Activated T-helper 17 cell treated with anti-CD3 and anti-CD28 coated beads, Interleukin-2, amount 50 U/mL, for 72 hours (primary cell): ENCODE results near the gene CMTM4. TPM values are rescaled to one million over a fixed set of nuclear protein-coding genes. Genes with fewer than 3 reads are reported as not detected.
A peak's percentile ranks its signal among the peaks of the same experiment; 100 is the strongest.
"Not testable (repeated sequence)": the region's sequence is repeated elsewhere in the genome, so short reads cannot be mapped to it uniquely, and the experiment has no call there.

Source experiments
- ATAC-seq: fragments of 150-1000 bp; cut with Tn5 transposase; replicated peaks from 2 replicates; pipeline ENCODE4 v1.10.0; 2021; ENCODE audit warnings: mild to moderate bottlenecking, moderate library complexity
- H3K27ac Mint-ChIP-seq: one replicate; pipeline ENCODE4 v1.8.0; 2022; ENCODE audit warnings: mixed read lengths
- H3K27me3 Mint-ChIP-seq: one replicate; pipeline ENCODE4 v1.8.0; 2022; ENCODE audit warnings: mixed read lengths
- H3K36me3 Mint-ChIP-seq: one replicate; pipeline ENCODE4 v1.8.0; 2022; ENCODE audit warnings: low read depth, mild to moderate bottlenecking, mixed read lengths
- H3K4me1 Mint-ChIP-seq: one replicate; pipeline ENCODE4 v1.8.0; 2022; ENCODE audit warnings: mixed read lengths
- H3K4me3 Mint-ChIP-seq: one replicate; pipeline ENCODE4 v1.8.0; 2022; ENCODE audit warnings: mild to moderate bottlenecking, mixed read lengths
- H3K9me3 Mint-ChIP-seq: one replicate; pipeline ENCODE4 v1.8.0; 2022; ENCODE audit warnings: mixed read lengths
- total RNA-seq, 2 donors: library from RNA; stranded (reverse); gene quantifications; one replicate each; pipeline ENCODE4 v1.2.3, GENCODE V29; 2022

CMTM4 gene
- total RNA-seq, 2 donors from 2014 or later: 2.0 to 3.2 TPM

DNA sequence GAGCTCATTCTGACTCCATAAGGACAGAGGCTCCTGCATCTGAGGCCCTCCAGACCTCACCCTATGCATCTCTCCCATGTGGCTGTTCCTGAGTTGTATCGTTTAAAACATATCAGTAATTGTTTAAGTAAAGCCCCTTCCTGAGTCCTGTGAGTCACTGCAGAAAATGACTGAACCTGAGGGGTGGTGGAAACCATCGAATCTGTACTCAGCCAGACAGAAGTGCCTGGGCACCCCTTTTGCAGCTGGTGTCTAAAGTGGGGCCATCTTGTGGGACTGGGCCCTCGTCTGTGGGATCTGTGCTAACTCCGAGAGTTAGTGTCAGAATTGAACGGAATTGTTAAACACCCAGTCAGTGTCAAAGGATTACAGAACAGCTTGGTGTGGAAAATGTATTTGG lies 66.7 kb downstream of the CMTM4 start:
- H3K27ac Mint-ChIP-seq: no peak overlapping the region
- H3K9me3 Mint-ChIP-seq: no peaks in the 10 kb centered on the region
- H3K36me3 Mint-ChIP-seq: no peaks in the 10 kb centered on the region
- no peaks in the 10 kb centered on the region for H3K4me1 Mint-ChIP-seq
- H3K27me3 Mint-ChIP-seq: no peaks in the 10 kb centered on the region
- H3K4me3 Mint-ChIP-seq: no peak overlapping the region
- no peak for ATAC-seq

DNA sequence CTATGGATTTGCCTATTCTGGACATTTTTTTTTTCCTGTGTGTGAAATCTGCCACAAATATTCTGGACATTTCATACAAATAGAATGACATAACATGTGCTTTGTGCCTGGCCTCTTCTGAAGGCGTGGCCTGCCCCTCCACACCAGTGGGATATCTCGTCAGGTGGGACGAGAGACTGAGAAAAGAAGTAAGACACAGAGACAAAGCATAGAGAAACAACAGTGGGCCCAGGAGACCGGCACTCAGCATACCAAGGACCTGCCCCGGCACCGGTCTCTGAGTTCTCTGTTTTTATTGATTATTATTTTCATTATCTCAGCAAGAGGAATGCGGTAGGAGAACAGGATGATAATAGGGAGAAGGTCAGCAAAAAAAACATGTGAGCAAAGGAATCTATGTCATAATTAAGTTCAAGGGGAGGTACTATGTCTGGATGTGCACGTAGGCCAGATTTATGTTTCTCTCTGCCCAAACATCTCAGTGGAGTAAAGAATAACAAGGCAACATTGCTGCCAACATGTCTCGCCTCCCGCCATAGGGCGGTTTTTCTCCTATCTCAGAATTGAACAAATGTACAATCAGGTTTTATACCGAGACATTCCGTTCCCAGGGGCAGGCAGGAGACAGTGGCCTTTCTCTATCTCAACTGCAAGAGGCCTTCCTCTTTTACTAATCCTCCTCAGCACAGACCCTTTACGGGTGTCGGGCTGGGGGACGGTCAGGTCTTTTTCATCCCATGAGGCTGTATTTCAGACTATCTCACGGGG lies 68.7 kb downstream of the CMTM4 start:
- H3K27me3 Mint-ChIP-seq, H3K9me3 Mint-ChIP-seq, ATAC-seq, H3K27ac Mint-ChIP-seq, H3K4me3 Mint-ChIP-seq, H3K36me3 Mint-ChIP-seq, H3K4me1 Mint-ChIP-seq: not testable (repeated sequence)

DNA sequence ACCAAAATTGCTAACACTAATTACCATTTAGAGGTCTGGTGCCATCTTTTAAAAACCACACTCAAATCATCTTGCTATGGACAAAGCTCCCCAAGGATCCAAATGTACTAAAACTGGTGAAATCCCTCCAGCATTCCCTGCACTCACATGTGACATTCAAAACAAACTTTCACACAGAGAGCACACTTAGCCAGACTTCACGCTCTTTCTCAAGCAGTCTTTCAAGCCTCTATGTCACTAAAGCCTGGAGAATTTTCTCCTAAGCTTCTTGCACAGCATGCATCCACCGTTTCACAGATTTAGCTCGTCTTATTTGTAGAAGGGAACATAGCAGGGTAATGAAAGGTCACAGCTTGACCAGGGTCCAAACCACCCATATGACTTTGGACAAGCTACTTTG lies 72.8 kb downstream of the CMTM4 start:
- Mint-ChIP-seq H3K4me3 (no peak overlapping the region), H3K4me1 (no peaks in the 10 kb centered on the region), H3K27me3 (no peaks in the 10 kb centered on the region), H3K36me3 (no peaks in the 10 kb centered on the region), H3K27ac (no peak overlapping the region), H3K9me3 (no peaks in the 10 kb centered on the region)
- ATAC-seq: no peak

DNA sequence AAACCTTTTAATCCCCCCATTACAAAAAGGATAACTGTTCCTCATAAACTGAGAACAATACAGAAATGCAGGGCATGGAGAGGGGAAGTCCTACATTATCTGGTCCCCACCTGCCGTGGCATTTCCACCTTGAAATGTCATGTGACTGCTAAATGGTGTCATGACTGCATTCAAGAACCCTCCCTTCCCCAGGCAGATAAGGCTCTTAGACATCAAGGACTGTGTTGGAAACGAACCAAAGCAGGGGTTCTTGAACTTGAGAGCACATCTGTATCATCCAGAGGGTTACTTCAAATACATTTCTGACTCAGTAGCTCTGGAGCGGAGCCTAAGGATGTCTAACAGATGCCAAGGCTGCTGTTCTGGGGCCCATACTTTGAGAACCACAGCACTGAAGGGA lies 73.7 kb downstream of the CMTM4 start:
- H3K4me1 Mint-ChIP-seq: no peaks in the 10 kb centered on the region
- H3K27me3 Mint-ChIP-seq: no peaks in the 10 kb centered on the region
- H3K36me3 Mint-ChIP-seq: no peaks in the 10 kb centered on the region
- ATAC-seq: no peak
- no peaks in the 10 kb centered on the region for H3K9me3 Mint-ChIP-seq
- H3K27ac Mint-ChIP-seq: no peak overlapping the region
- H3K4me3 Mint-ChIP-seq: no peak overlapping the region

DNA sequence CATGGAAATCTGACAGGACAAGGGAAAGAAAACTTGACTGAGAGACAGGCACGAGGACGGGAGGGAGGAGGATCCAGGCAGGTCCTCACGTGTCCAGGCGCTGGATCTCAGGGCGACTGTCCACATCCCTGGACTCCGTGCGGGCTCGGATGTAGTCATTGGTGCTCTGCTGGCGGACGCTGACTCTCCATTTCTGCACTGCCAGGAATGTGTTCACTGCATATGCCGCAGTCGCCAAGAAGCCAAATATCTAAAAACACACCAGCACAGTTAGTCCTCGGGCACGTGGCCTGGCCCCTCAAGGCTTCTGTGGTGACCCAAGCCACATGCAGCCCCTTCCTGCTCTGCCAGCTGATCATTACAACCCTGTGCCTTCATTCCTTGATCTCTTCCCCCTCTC lies 74.6 kb downstream of the CMTM4 start:
- no peaks in the 10 kb centered on the region for H3K9me3 Mint-ChIP-seq
- H3K27ac Mint-ChIP-seq: no peak overlapping the region
- no peaks in the 10 kb centered on the region for H3K4me1 Mint-ChIP-seq
- H3K27me3 Mint-ChIP-seq: no peaks in the 10 kb centered on the region
- ATAC-seq: no peak
- no peaks in the 10 kb centered on the region for H3K36me3 Mint-ChIP-seq
- no peak overlapping the region for H3K4me3 Mint-ChIP-seq

DNA sequence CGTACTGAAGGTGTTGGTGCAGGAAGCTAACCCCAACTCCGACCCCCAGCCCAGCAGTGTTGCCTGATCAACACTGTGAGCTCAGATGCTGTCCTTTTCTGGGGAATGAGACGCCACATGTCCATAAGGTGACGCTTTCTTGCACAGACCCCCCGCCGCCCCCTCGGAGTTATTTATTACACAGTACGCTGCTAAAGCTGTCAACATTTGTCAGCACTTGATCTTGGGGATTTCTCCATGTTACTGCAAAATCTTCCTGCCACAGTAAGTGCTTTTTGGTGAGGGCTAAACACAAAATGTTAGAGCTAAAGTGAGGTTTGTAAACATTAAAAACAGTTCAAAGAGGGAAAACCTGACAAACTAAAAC lies 76.1 kb downstream of the CMTM4 start:
- Mint-ChIP-seq H3K36me3 (no peaks in the 10 kb centered on the region), H3K4me1 (no peaks in the 10 kb centered on the region), H3K27me3 (no peaks in the 10 kb centered on the region), H3K9me3 (no peaks in the 10 kb centered on the region), H3K27ac (no peak overlapping the region), H3K4me3 (no peak overlapping the region)
- no peak for ATAC-seq

DNA sequence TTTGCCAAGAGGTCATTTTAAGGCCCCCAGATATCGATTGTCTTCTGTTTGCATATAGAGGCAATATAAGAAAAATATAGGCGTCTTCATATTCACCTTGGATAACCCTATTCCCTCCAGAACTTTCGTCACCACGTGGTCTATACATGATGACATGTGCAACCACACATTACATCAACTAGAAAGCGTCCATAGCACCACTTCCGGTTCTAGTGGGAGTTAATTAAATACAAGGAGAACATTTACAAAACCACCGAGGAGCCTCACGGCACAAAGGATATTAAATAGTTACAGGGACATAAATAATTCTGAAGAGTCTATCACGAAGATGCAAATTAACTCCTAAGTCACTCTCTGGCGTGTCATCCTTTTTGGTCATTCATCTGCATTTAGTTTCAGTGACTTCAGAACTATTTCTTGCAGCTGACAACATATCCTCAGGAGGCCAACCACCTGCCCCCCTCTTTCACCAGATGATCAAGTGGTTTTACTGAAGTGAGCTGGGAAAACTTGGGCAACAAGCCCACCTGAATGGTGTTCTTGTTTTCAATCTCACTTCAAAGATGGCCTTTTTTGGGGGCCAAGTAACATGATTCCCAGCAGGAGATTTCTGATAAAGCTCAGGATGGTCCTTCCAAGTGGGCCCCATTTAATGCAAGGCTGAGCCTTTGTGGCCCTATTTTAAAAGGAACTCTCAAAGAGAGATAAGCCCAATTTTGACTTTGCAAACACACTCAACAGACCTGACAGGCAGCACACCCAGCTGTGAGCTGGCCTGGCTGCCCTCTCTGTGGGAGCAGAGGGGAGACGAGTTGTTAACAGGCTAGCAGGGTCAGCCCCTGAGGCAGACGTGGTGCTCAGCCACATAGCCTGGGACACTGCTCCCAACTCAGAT lies 76.8 kb downstream of the CMTM4 start:
- no peaks in the 10 kb centered on the region for H3K9me3 Mint-ChIP-seq
- no peaks in the 10 kb centered on the region for H3K27me3 Mint-ChIP-seq
- no peaks in the 10 kb centered on the region for H3K4me1 Mint-ChIP-seq
- no peak overlapping the region for H3K27ac Mint-ChIP-seq
- no peak overlapping the region for H3K4me3 Mint-ChIP-seq
- no peak for ATAC-seq
- peaks cover 3% of the 10 kb centered on the region for H3K36me3 Mint-ChIP-seq

DNA sequence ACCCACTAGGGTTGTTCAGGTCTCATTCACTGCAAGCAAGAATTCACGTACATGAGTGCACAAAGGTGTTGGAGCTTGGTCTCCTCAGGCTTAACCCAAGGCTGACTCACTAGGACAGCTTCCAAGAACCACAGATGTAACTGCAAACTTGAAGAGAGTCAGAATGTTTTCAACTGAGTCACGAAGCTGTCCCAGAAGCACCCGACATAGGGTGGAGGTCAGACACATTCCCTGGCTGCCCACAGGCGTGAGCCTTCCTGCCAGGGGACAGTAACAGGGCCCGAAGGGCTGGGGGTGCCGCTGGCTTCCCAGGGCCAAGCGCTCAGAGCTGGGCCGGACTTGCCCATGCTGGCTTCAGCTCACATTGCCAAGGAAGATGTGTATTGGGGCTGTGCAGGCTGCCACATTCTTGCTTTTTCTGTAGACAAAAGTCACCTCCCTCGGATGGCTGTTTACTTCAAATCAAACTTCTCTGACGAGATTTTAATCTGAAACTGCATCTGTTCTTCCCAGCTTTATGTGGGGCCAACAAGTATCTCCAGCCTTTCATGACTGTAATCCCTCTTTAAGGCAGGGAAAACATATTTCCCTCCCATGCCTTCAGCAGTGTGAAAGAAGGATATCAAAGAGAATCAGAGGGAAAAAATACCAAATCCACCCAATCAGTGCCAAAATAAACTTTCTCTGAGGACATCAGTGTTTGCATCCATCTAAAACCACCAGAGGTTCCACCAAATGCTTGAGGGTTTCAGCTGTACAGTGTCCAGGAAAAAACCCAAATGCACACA lies 77.8 kb downstream of the CMTM4 start:
- ATAC-seq: peak; percentile 62
- H3K27me3 Mint-ChIP-seq: no peaks in the 10 kb centered on the region
- H3K27ac Mint-ChIP-seq: no peak overlapping the region
- peaks cover 5% of the 10 kb centered on the region for H3K36me3 Mint-ChIP-seq
- H3K4me3 Mint-ChIP-seq: no peak overlapping the region
- no peaks in the 10 kb centered on the region for H3K9me3 Mint-ChIP-seq
- H3K4me1 Mint-ChIP-seq: no peaks in the 10 kb centered on the region

DNA sequence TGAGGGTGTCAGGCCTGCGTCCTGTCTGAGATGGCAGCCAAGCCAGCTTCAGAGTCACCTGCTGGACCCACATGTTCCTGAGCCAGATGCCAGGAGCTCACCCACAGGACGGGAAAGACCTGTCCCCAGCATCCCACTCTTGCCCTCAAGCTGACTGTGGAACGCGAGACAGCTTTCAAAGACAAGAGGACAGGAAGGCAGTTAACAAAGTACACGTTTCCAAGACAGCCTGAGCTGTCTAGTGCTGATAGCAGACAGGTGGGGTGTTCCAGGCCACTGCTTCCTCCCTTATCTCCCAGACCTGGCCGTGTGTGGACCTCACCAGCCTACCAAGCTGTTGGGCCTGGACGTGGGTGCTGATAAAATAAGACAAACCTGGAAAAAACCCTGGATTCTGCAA lies 78.8 kb downstream of the CMTM4 start:
- Mint-ChIP-seq H3K4me3 (no peak overlapping the region), H3K36me3 (peaks cover 14% of the 10 kb centered on the region), H3K9me3 (no peaks in the 10 kb centered on the region), H3K27me3 (no peaks in the 10 kb centered on the region), H3K4me1 (no peaks in the 10 kb centered on the region), H3K27ac (peak overlapping the region; percentile 61)
- ATAC-seq: no peak

DNA sequence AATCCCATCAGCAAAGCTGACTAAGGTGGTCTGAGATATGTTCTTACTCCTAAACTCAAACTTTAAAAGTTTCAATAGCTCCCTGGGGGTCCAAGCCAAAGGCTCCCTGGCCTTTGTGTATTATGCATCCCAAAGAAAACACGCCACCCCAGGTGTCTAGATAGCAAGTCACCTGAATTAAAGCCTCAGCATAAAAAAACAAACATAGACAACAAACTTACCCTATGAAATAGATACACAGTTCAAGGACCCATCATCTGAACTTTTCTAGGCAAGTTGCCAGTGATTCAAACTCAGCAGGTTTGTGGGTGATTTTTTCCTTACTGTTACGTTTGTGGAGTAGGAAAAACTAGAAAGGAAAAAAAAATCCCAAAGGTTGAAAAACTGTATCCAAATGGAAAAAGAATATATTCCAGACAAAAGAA lies 79.5 kb downstream of the CMTM4 start:
- H3K27ac Mint-ChIP-seq: peak overlapping the region; percentile 61
- H3K4me3 Mint-ChIP-seq: no peak overlapping the region
- peaks cover 21% of the 10 kb centered on the region for H3K36me3 Mint-ChIP-seq
- no peak for ATAC-seq
- no peaks in the 10 kb centered on the region for H3K9me3 Mint-ChIP-seq
- H3K27me3 Mint-ChIP-seq: no peaks in the 10 kb centered on the region
- H3K4me1 Mint-ChIP-seq: no peaks in the 10 kb centered on the region

DNA sequence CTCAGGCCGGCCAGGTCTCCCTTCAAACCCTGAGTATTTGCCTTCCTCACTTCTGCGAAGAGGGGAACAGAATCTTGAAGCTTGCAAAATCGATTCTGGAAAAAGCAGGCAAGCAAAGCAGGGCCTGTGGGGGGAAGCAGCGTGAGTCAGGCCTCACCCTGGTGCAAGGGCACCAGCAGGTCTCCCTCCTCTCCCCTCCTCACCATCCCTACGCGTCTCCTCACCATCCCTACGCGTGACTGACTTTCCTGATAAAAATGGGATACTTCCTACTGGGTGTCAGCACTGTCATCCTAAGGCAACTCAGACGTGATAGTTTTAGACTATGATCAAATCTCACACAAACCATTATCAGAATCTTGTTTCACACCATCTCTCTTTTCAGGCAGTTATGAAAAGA lies 80.0 kb downstream of the CMTM4 start:
- no peak for ATAC-seq
- Mint-ChIP-seq H3K27ac (peak overlapping the region; percentile 61), H3K4me3 (no peak overlapping the region), H3K36me3 (peaks cover 25% of the 10 kb centered on the region), H3K4me1 (no peaks in the 10 kb centered on the region), H3K27me3 (no peaks in the 10 kb centered on the region), H3K9me3 (no peaks in the 10 kb centered on the region)

DNA sequence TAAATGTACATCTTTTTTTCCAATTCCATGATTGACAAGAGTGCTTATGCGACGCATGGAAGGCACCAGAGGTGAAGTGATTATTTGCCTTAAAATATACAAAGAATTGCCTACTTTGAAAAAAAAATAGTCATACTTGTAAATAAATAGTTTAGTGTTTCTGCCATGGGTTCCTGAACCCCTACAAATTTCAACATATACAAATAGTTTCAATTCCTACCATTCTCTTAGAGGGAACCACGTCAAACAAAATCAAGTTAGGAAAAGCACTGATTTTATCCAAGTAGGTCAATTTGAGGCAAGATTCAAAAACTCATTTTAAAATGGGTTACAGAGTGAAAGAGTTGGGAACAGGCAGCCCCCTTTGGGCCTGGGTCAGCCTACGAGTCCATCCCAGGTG lies 80.4 kb downstream of the CMTM4 start:
- no peak for ATAC-seq
- Mint-ChIP-seq H3K27ac (no peak overlapping the region), H3K27me3 (no peaks in the 10 kb centered on the region), H3K4me3 (no peak overlapping the region), H3K4me1 (no peaks in the 10 kb centered on the region), H3K9me3 (no peaks in the 10 kb centered on the region), H3K36me3 (peaks cover 29% of the 10 kb centered on the region)

DNA sequence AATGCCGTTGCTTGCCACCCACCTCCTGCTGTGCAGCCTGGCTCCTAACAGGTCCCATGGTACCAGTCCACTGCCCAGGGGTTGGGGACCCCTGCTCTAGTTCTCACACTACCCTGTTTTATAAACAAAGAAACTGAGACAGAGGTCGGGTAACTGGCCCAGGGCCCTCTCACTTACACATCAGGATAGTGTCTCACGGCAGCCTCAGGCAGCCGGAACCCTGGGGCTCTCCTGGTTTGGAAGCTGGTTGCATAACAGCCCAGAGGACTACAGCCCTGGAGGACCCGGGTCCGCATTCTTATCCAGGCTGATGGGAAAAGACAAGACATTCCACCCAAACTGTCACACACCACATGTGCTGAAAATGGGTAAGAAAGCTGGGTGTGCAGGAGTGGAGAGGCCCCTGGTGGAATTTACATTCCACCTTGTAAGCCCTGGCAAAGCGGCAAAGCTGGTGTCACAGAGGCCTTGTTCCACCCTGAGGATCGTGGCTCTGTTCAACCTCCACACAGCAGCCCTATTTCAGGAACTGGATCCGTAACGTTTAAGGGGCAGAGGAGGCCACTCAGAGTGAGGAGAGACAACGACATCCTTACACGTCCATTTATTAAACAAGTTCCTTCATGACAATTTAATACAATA lies 82.3 kb downstream of the CMTM4 start:
- no peaks in the 10 kb centered on the region for H3K9me3 Mint-ChIP-seq
- no peak for ATAC-seq
- H3K4me1 Mint-ChIP-seq: no peaks in the 10 kb centered on the region
- H3K36me3 Mint-ChIP-seq: peaks cover 48% of the 10 kb centered on the region
- no peak overlapping the region for H3K4me3 Mint-ChIP-seq
- H3K27me3 Mint-ChIP-seq: no peaks in the 10 kb centered on the region
- no peak overlapping the region for H3K27ac Mint-ChIP-seq

DNA sequence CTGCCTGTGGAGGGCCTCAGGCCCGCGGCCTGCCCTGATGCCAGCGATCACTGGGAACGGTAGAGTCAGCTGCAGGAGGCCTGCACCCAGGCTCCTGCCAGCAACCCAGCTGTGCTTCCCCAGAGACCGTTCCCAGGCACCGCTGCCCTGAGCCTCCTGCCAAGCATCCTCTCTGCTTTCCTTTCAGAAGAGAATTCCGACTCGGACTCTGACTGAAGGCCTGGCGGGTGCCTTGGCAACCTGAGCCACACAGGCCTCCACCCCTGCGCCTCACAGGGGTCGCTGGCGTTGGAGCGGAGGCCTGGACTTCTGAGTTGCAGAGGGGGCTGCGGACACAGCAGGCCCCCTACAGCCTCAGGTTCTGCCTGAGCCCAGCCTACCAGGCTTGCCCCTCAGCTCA lies 84.1 kb downstream of the CMTM4 start:
- no peak overlapping the region for H3K27ac Mint-ChIP-seq
- no peaks in the 10 kb centered on the region for H3K27me3 Mint-ChIP-seq
- peaks cover 4% of the 10 kb centered on the region for H3K4me1 Mint-ChIP-seq
- H3K36me3 Mint-ChIP-seq: peaks cover 57% of the 10 kb centered on the region
- no peak for ATAC-seq
- H3K4me3 Mint-ChIP-seq: no peak overlapping the region
- H3K9me3 Mint-ChIP-seq: no peaks in the 10 kb centered on the region
